Activated T-helper 1 cell treated with anti-CD3 and anti-CD28 coated beads, Interleukin-12 subunit alpha, Interleukin-12 subunit beta, Interleukin-2, Interleukin-4 antibody, amounts not matched to agents 30 ng/mL and 10 ng/mL and 1 ng/mL, durations not matched to agents 14 hours and 24 hours and 36 hours (primary cell): Measurements from ENCODE around the gene NKX3-2. TPM values are rescaled to one million over a fixed set of nuclear protein-coding genes. Genes with fewer than 3 reads are reported as not detected.
A peak's percentile ranks its signal among the peaks of the same experiment; 100 is the strongest.

ENCODE experiments used
- DNase-seq: peaks from one replicate; pipeline ENCODE4 v3.0.0; 2021; ENCODE audit warnings: low spot score
- H3K27ac Mint-ChIP-seq: one replicate; pipeline ENCODE4 v1.8.0; 2021; ENCODE audit warnings: mild to moderate bottlenecking, mixed read lengths
- H3K27me3 Mint-ChIP-seq: one replicate; pipeline ENCODE4 v1.8.0; 2022; ENCODE audit warnings: mild to moderate bottlenecking, moderate library complexity, mixed read lengths; ENCODE audit not compliant: insufficient read depth
- H3K36me3 Mint-ChIP-seq: one replicate; pipeline ENCODE4 v1.8.0; 2021; ENCODE audit warnings: low read depth, mixed read lengths
- H3K4me1 Mint-ChIP-seq: one replicate; pipeline ENCODE4 v1.8.0; 2021; ENCODE audit warnings: low read depth, mixed read lengths
- H3K4me3 Mint-ChIP-seq: one replicate; pipeline ENCODE4 v1.8.0; 2021; ENCODE audit warnings: mild to moderate bottlenecking, moderate library complexity, mixed read lengths
- H3K9me3 Mint-ChIP-seq: one replicate; pipeline ENCODE4 v1.8.0; 2021; ENCODE audit warnings: mixed read lengths
- intact Hi-C: fragments of 100-400 bp; cut with micrococcal nuclease; formaldehyde crosslinking; loops from one replicate; pipeline ENCODE4 v1.15.1; 2024
- total RNA-seq: library from RNA; stranded (reverse); gene quantifications from 2 replicates; pipeline ENCODE4 v1.2.3, GENCODE V29; 2022

NKX3-2 gene
- total RNA-seq, 1 donor from 2014 or later: not detected

DNA sequence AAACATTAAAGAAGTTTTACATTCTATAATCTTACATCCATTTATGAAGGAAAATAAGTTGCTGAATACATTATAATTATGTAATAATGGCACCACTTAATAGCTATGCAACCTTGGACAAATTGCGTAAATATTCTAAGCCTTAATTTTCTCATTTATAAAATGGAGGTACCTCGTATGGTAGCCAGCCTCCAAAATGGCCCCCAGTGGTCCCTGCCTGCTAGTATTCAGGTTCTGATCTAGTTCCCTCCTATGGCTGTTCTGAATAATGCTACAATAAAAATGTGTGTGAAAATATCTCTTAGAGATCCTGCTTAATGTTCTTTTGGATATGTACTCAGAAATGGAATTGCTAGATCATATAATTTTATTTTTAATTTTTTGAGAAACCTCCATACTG, 11.0 kb upstream of the NKX3-2 start:
- Mint-ChIP-seq H3K27me3 (peaks cover 21% of the 10 kb centered on the region), H3K27ac (no peak overlapping the region), H3K36me3 (no peaks in the 10 kb centered on the region), H3K4me1 (no peaks in the 10 kb centered on the region), H3K4me3 (no peak overlapping the region), H3K9me3 (no peaks in the 10 kb centered on the region)
- DNase-seq: no peak
- intact Hi-C loops: no loop called here

DNA sequence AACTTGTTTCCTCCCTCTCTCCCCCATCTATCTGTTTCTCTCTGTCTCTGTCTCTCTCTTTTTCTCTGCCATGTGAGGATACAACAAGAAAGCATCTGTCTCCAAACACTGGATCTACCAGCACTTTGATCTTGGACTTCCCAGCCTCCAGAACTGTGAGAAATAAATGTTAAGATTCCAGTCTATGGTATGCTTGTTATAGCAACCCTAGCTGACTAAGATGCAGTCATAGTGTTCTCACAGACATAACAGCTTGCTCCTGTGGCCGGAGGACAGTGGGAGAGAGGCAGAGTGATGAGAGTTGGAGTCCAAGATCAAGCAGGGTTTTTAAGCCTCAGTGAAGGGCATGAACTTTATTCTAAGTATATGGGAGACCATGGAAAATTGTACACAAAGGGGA, 8.8 kb upstream of the NKX3-2 start:
- H3K36me3 Mint-ChIP-seq: no peaks in the 10 kb centered on the region
- intact Hi-C loops: no loop called here
- no peak for DNase-seq
- peaks cover 38% of the 10 kb centered on the region for H3K27me3 Mint-ChIP-seq
- H3K4me3 Mint-ChIP-seq: no peak overlapping the region
- no peaks in the 10 kb centered on the region for H3K9me3 Mint-ChIP-seq
- peaks cover 10% of the 10 kb centered on the region for H3K4me1 Mint-ChIP-seq
- H3K27ac Mint-ChIP-seq: no peak overlapping the region

DNA sequence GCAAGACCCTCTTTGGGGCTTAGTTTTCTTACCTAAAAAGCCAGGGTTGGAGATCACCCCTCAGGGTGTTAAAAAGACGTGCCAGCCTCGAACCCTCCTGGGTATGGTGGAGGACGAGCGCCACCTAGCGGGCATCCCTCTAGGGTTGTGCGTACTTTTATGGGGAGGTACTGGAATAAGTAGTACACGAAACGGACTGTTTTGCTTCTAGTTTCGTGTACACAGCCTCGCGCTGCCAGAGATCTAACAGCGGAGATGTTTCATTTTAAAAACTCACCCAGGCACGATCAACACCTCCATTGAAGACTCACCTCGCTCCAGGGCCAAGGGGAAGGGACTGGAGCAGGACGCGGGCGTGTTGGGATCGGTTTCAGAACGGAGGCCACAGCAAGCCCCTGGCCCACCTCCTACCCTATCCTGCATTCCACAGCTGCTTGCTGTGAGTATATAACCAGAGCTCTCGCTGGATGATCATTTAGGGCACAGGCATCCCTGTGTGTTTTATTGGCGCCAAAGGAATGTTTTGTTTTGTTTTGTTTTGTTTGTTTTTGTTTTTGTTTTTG, 4.8 kb upstream of the NKX3-2 start:
- H3K27ac Mint-ChIP-seq: peak overlapping the region; percentile 25

DNA sequence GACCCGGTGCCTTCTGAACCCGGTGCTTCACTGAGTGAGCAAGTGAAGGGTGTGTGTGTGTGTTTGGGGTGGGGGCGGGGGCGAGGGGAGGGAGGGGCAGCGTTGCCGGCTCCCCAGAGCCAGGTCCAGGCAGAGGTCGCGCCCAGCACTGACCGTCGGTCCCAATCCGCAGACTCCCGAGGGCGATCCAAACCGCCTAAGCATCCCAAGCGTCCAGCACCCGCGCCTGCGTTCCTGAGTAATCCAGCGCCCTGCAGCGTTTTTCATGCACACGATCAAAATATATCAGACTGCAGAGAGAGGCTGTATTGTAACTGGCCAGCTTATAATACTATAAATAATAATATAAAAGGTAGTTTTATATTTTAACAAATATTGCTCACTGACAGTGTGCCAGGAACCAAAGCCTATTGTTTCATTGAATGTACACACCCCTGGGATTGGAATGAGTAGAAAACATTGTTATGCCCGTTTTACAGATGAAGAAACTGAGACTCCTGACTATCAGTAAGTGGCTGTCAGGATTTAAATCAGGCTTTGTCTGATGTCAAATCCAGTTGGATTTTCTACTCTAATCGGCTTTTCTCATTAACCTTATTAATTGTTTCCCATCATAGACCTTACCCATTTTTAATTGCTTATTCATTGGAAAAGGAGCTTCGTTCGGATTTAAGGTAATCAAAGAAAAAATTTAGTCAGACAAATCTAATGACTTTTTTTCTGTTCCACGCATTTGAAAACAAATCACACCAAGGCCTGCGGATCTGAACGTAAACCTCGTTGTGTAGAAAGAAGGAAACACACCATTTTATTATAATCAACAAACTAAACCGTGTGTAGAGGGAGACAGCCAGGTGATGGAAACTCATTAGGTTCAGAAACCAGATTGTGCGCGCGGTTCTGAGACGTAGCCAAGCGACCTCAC, 4.0 kb upstream of the NKX3-2 start:
- no peak for DNase-seq
- peak overlapping the region; percentile 28 for H3K4me3 Mint-ChIP-seq
- H3K4me1 Mint-ChIP-seq: peaks cover 29% of the 10 kb centered on the region
- H3K27me3 Mint-ChIP-seq: peaks cover 63% of the 10 kb centered on the region
- H3K27ac Mint-ChIP-seq: peak overlapping the region; percentile 25
- intact Hi-C loops: loop anchor here (2.0 to 10.0 kb wide), 4 partner anchors 64 to 916 kb away; partner anchors contain the start of genes BOD1L1 and RAB28
- H3K9me3 Mint-ChIP-seq: no peaks in the 10 kb centered on the region
- peaks cover 1% of the 10 kb centered on the region for H3K36me3 Mint-ChIP-seq

More for the DNA sequence above, 4.8 kb upstream of the NKX3-2 start:
- no peaks in the 10 kb centered on the region for H3K9me3 Mint-ChIP-seq
- H3K4me1 Mint-ChIP-seq: peaks cover 29% of the 10 kb centered on the region
- H3K27me3 Mint-ChIP-seq: peaks cover 61% of the 10 kb centered on the region
- intact Hi-C loops: loop anchor here (1.0 to 10.0 kb wide), 6 partner anchors 64 to 916 kb away; partner anchors contain the start of genes BOD1L1 and RAB28
- peak; percentile 72 for DNase-seq
- H3K36me3 Mint-ChIP-seq: peaks cover 1% of the 10 kb centered on the region
- peak overlapping the region; percentile 28 for H3K4me3 Mint-ChIP-seq

DNA sequence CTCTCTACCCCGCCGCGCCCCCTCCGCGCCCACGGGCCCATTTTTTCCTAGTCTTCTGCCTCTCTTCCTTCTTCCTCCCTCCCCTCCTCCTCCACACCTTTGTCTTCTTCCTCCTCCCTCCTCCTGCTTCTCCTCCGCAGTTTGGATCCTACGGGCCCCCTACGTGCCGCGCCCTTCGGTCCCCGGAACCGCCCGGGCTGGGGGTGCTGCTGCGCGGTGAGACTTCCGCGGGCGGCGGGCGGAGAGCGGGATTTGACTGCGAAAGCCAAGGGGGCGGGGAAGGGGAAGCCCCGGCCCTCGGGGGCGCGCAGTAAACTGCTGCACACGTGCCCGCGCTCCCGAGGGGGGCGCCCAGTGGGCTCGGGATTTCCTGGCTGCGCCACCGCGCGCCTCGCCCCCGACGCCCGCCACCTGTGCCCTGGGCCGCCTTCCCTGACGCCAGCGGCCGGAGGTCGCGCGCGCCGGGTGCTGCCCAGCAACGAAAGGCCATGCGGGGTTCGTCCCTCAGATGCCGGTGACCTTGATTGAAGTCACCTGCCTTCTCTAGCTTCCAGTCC, 3.3 kb upstream of the NKX3-2 start:
- DNase-seq: no peak
- peaks cover 29% of the 10 kb centered on the region for H3K4me1 Mint-ChIP-seq
- intact Hi-C loops: loop anchor here (1.0 to 10.0 kb wide), 5 partner anchors 8 to 915 kb away; partner anchors contain the start of genes BOD1L1 and RAB28
- H3K27me3 Mint-ChIP-seq: peaks cover 68% of the 10 kb centered on the region
- H3K36me3 Mint-ChIP-seq: peaks cover 1% of the 10 kb centered on the region
- H3K4me3 Mint-ChIP-seq: peak overlapping the region; percentile 59
- H3K27ac Mint-ChIP-seq: no peak overlapping the region
- H3K9me3 Mint-ChIP-seq: no peaks in the 10 kb centered on the region

DNA sequence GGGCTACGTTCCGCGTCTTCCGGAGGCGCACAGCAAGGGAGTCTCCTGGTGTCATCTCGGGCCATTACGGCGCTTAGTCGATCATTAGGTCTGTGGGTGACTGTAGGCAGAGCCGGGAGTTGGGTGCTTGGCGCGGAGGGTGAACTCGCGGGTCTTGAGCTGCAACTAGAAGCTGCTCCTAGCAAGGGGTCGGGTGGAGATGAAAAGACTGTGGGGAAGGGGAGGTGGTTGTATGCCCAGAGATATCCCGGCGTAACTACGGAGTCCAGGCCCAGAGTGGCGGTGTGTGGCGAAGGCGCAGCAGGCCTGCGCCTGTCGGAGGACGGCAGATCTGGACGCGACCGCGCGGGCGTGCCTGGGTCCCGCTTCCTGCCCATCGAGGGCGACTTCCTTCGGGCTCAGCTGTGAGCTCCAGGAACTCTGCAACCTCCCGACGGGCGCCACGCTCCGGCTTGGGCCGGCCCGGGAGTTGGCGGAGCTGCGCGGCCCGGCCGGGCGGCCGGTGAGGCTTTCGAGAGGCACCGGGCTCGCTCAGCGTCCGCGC, 2.7 kb upstream of the NKX3-2 start:
- Mint-ChIP-seq H3K36me3 (peaks cover 1% of the 10 kb centered on the region), H3K4me1 (peaks cover 29% of the 10 kb centered on the region), H3K9me3 (no peaks in the 10 kb centered on the region), H3K27ac (peak overlapping the region; percentile 62), H3K4me3 (peak overlapping the region; percentile 82), H3K27me3 (peaks cover 67% of the 10 kb centered on the region)
- intact Hi-C loops: loop anchor here (1.0 to 10.0 kb wide), 2 partner anchors 8 to 432 kb away; no protein-coding TSS in a partner anchor
- DNase-seq: no peak

DNA sequence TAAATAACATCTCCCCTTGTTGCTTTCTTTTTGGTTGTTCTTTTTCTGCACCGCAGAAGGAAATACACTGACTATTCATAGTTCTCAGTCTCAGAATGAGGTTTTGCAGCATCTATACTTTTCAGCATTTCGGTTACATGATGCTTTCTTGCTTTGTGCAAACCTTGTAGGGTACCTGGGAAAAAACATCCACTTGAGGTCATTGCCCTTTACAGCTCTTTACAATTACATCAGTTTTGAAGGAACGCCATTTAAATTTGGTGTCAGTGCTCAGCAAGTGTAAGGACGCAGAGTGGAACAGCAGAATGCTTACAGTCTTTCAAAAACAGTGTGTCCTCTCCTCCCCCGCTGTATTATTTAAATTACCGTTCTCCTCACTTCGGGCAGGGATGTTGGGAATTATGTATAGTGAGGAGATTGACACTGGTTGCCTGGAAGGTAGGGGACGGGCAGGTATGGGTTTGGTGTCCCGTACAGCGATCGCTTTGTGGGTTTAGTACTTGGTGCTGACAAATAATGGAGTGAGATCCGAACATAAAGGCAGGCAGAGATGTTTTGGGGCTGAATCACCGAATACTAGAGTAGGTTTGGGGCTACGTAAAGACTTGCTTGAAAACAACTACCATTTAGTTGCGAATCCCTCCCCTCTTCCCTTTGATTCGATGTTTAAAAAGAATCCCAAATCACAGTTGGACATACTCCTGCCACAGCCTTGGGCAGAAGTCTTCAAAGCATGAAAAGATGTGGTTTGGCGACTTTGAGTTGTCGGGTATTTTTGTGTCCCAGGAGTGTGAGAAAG, 2.0 kb upstream of the NKX3-2 start:
- Mint-ChIP-seq H3K9me3 (no peaks in the 10 kb centered on the region), H3K4me3 (peak overlapping the region; percentile 82), H3K36me3 (peaks cover 1% of the 10 kb centered on the region), H3K4me1 (peaks cover 29% of the 10 kb centered on the region), H3K27ac (peak overlapping the region; percentile 20), H3K27me3 (peaks cover 67% of the 10 kb centered on the region)
- intact Hi-C loops: loop anchor here (10.0 kb wide), 1 partner anchor 432 kb away; no protein-coding TSS in a partner anchor
- DNase-seq: no peak

DNA sequence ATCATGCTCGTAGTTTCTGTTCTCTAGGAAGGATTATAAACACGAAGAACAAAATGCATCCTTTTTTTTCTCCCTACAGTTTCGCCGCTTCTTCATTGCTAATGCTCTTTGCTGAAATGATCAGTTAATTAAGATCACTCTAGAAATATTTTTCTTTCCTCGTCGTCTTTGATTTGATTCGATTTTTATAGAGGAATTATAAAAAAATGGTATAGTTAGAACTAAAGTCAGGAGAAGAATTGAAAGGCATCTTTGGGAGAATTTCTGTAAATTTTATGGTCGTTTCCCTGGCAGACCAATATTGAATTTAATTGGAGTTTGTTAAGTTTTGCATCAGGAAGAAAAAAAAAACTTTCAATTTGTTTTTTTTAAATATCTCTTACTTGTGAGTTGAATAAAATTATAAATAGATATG, 1.1 kb upstream of the NKX3-2 start:
- peaks cover 1% of the 10 kb centered on the region for H3K36me3 Mint-ChIP-seq
- intact Hi-C loops: loop anchor here (1.0 to 10.0 kb wide), 3 partner anchors 17 to 431 kb away; no protein-coding TSS in a partner anchor
- H3K27ac Mint-ChIP-seq: peak overlapping the region; percentile 77
- peaks cover 29% of the 10 kb centered on the region for H3K4me1 Mint-ChIP-seq
- H3K4me3 Mint-ChIP-seq: peak overlapping the region; percentile 83
- DNase-seq: no peak
- peaks cover 66% of the 10 kb centered on the region for H3K27me3 Mint-ChIP-seq
- no peaks in the 10 kb centered on the region for H3K9me3 Mint-ChIP-seq

DNA sequence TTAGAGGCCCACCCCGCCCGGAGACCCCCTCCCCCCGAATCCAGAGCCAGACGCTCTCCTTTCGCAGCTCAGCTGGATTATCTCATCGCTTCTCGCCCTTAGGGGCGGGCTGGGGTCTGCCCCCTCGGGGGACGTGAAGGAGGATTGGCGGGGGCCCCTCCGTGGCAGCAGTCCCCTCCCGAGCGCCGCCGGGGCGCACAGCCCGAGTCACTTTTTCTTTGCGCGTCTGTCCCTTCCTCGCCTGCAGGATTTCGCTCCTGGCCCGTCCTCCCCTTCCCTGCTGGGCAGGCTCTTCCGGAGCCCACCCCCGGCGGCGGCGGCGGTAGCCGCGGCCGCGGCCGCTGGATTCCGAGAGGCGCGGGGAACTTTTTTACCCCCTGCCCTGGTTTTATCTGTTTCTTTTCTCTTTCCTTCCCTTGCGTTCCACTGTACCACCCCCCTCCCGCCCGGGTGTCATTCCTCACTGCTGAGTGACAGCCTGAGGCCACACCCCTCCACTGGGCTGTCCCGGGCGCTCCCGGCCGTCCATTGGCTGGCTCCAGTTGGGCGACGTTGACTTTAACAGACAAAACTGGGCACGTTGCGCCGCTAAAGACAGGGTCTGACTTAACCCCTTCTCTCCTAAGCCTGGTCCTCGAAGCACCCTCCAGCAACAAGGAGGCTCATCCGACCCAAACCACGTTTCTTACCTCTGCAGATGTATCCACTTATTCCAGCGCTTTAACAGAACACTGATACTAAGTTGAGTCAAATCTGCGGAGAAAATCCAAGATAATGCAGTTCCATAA, 492 bp upstream of the NKX3-2 start:
- Mint-ChIP-seq H3K36me3 (peaks cover 1% of the 10 kb centered on the region), H3K4me1 (peaks cover 29% of the 10 kb centered on the region), H3K4me3 (peak overlapping the region; percentile 83), H3K27ac (peak overlapping the region; percentile 77), H3K27me3 (peaks cover 68% of the 10 kb centered on the region), H3K9me3 (no peaks in the 10 kb centered on the region)
- intact Hi-C loops: loop anchor here (1.0 to 10.0 kb wide), 3 partner anchors 16 to 430 kb away; no protein-coding TSS in a partner anchor
- no peak for DNase-seq

DNA sequence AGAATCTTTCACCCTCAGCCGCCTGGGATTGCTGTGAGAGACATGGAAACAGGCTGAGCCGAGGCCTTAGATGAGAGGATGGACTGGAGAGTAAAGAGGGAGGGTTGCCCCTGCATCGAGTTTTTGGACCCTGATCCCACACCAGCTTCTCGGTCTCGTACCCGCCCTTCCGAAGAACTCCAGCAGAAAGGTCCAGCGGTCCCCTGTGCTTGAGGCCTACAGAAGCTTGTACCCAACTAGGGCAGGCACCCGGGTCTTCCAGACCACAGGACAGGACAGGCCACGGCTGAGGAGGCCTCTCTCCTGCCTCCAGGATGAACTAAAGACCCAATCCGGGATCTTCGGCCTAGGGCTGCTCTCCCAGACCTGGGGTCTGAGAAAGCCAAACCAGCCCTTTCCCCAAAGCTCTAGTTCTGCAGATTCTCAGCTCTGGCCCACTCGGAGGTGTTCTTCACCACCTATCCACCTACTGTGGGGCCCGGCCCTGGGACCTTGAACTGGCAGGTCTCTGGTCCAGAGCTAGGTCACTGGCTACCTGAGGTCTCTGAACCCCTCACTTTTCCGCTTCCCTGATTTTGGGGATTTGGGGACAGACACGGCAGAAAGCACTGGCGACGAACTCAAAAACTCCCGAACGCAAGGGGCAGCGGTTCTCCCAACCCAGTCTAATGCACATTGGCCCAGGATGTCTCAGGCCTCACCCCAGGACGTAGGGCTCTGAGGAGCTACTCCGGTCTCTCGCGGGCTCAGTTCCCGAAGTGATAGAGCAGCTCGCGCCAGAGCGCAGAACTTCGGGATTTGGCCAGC, 1.1 kb downstream of the NKX3-2 start:
- H3K36me3 Mint-ChIP-seq: peaks cover 2% of the 10 kb centered on the region
- peak overlapping the region; percentile 15 for H3K4me3 Mint-ChIP-seq
- peaks cover 68% of the 10 kb centered on the region for H3K27me3 Mint-ChIP-seq
- no peaks in the 10 kb centered on the region for H3K9me3 Mint-ChIP-seq
- H3K4me1 Mint-ChIP-seq: peaks cover 24% of the 10 kb centered on the region
- peak overlapping the region; percentile 63 for H3K27ac Mint-ChIP-seq
- intact Hi-C loops: loop anchor here (10.0 kb wide), 1 partner anchor 428 kb away; no protein-coding TSS in a partner anchor
- DNase-seq: no peak
